Choroid plexus epithelial cell (primary cell): ENCODE data around the gene DUS3L.

Source experiments
- DNase-seq: peaks from one replicate; pipeline ENCODE4 v3.0.0-alpha.2; 2010; ENCODE audit warnings: low read depth
- H3K4me3 ChIP-seq: 2 replicates; pipeline ENCODE4 v1.5.1; 2011; ENCODE audit warnings: low read depth, mild to moderate bottlenecking, control low read depth, low read length, moderate library complexity
- CTCF ChIP-seq: conservative IDR thresholded peaks from 2 replicates; pipeline ENCODE4 v1.5.1; 2011; ENCODE audit warnings: low read depth, mild to moderate bottlenecking, control low read depth, inconsistent platforms, low read length, moderate library complexity

DUS3L gene

GRCh38 chr19:5803752-5804515 is 13.0 kb upstream of the DUS3L start:
- DNase-seq: peak; percentile 91
- peak overlapping the region; percentile 44 for H3K4me3 ChIP-seq
- TF ChIP-seq CTCF: peak; percentile 86

DNA sequence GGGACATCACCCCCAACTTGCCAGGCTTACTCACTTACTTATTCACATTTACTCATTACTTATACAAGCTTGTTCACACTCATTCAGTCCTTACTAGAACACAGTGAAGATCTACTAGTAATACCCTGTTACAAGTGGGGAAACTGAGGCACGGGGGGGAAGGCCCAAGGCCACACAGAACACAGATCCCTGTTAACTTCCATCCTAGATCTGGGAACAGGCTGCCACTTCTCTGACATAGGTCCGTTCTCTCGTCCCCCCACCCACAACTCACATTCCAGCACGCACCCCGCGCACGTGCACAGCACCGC is 12.4 kb upstream of the DUS3L start:
- DNase-seq: no peak
- H3K4me3 ChIP-seq: peak overlapping the region; percentile 44
- no peak for TF ChIP-seq CTCF

DNA sequence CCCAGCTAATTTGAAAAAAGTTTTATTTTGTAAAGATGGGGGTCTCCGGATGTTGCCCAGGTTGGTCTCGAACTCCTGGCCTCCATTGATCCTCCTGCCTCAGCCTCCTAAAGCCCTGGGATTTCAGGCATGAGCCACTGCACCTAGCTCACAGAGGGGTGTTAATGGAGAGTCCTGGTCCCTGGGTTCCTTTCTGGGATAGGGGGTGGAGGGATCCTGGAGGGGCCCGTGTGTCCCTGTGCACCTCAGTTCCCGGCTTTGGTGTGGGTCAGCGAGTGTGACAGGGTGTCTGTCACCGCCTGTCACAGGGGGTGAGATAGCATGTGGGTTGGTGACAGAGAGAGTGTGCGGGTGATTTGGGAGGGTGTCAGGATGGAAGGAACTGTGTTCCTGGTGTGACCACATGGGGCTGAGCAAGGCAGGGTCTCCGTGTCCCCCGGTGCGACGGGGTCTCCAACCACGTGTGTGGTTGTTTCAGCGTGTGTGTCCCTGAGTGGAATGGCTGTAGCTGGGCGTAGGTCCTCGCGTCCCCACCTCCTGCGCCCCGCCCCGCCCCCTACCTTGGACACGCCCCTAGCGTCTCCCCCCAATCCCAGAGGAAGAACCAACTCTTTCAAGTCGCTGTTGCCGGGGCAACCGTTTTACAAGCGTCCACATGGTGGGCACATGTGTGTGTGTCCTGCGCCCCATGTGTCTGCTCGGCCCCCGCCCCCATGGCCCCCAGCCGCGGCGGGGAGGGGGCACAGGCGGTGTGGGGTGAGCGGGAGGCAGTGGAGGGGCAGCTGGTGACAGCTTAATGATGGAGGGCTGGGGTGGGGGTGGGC is 11.0 kb upstream of the DUS3L start:
- H3K4me3 ChIP-seq: no peak overlapping the region
- peak; percentile 44 for DNase-seq

GRCh38 chr19:5800361-5801270 is 9.7 kb upstream of the DUS3L start:
- no peak for TF ChIP-seq CTCF
- no peak overlapping the region for H3K4me3 ChIP-seq
- DNase-seq: no peak

More for the DNA sequence above, 11.0 kb upstream of the DUS3L start:
- no peak for TF ChIP-seq CTCF

- TF ChIP-seq CTCF: no peak
- no peak overlapping the region for H3K4me3 ChIP-seq
Measured at GRCh38 chr19:5799247-5800241, 8.6 kb upstream of the DUS3L start.

DNA sequence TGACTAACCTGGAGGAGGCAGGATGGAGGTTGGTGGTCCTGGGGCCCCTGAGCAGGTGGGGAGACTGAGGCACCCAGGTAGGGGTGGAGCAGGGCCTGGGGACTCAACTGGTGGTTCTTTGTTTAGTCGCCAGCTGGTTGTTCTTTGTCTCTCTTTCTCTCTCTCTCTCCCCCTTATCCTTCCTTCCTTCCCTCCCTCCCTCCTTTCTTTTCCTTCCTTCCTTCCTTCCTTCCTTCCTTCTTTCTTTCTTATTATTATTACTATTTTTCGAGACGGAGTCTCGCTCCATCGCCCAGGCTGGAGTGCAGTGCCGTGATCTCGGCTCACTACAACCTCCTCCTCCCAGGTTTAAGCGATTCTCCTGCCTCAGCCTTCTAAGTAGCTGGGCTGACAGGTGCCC is 7.3 kb upstream of the DUS3L start:
- no peak overlapping the region for H3K4me3 ChIP-seq
- DNase-seq: no peak
- no peak for TF ChIP-seq CTCF

More at GRCh38 chr19:5799247-5800241, 8.6 kb upstream of the DUS3L start:
- DNase-seq: no peak
